Measurements from ENCODE around the gene ENOX1. TPM values are rescaled to one million over a fixed set of nuclear protein-coding genes. Genes with fewer than 3 reads are reported as not detected.

Gene ENOX1
- total RNA-seq, 4 donors from 2014 or later, result 2.2 to 8.9 (median 6.2) TPM

GRCh38 chr13:43200736-43201135 lies 586.0 kb downstream of the ENOX1 start:
- ATAC-seq (ENCODE audit: low FRiP score) (no peak), DNase-seq (ENCODE audit: low spot score) (no peak)
- no peak for TF ChIP-seq CTCF (IDR thresholded peaks at IDR 0.05)

- TF ChIP-seq CTCF (IDR thresholded peaks at IDR 0.05), result no peak
- DNase-seq (ENCODE audit: low spot score), result no peak
- no peak for ATAC-seq (ENCODE audit: low FRiP score)
These were observed 586.5 kb downstream of the ENOX1 start for GRCh38 chr13:43200307-43200706.

GRCh38 chr13:43196750-43197370 lies 589.9 kb downstream of the ENOX1 start:
- TF ChIP-seq CTCF (IDR thresholded peaks at IDR 0.05), result no peak
- peak; percentile 30 for ATAC-seq (ENCODE audit: low FRiP score)
- no peak for DNase-seq (ENCODE audit: low spot score)

GRCh38 chr13:43196086-43196621 lies 590.6 kb downstream of the ENOX1 start:
- no peak for TF ChIP-seq CTCF (IDR thresholded peaks at IDR 0.05)
- ATAC-seq (ENCODE audit: low FRiP score), result peak; percentile 65
- no peak for DNase-seq (ENCODE audit: low spot score)

GRCh38 chr13:43195551-43195950 lies 591.2 kb downstream of the ENOX1 start:
- no peak for ATAC-seq (ENCODE audit: low FRiP score)
- no peak for DNase-seq (ENCODE audit: low spot score)
- TF ChIP-seq CTCF (IDR thresholded peaks at IDR 0.05), result no peak

- no peak for ATAC-seq (ENCODE audit: low FRiP score)
- TF ChIP-seq CTCF (IDR thresholded peaks at IDR 0.05), result no peak
- no peak for DNase-seq (ENCODE audit: low spot score)
These were observed 591.7 kb downstream of the ENOX1 start for GRCh38 chr13:43195112-43195511.

GRCh38 chr13:43193789-43194420 lies 592.9 kb downstream of the ENOX1 start:
- no peak for ATAC-seq (ENCODE audit: low FRiP score)
- no peak for DNase-seq (ENCODE audit: low spot score)
- no peak for TF ChIP-seq CTCF (IDR thresholded peaks at IDR 0.05)

Measured in omental fat pad (tissue), 4 donors.